GM12891 (cell line): ENCODE data around the gene PHACTR4.

ENCODE experiments used
- POLR2A ChIP-seq: IDR thresholded peaks from 2 replicates; pipeline ENCODE4 v1.6.1; 2011; ENCODE audit warnings: low read depth, low read length, control low read depth
- SPI1 ChIP-seq: IDR thresholded peaks from 2 replicates; pipeline ENCODE4 v1.6.1; 2011; ENCODE audit warnings: low read depth, low read length, control low read depth

DNA sequence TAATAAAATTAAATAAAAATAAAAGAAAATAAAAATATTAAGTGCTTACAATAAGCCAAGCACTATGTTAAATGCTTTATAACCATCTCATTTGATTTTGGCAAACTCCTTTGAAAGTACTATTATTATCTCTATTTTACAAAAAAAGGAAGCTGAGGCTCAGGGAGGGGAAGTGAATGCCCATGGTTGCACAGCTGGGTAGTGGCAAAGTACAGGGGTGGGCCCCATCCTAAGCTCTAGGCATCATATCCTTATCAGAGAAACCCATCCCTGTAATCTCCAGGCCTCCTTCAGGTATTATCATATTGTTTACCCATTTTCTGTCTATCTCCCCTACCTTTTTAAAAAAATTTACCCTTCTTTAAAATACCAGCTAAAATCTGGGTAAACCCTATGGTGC lies 43.0 kb upstream of the PHACTR4 start:
- no peak for TF ChIP-seq POLR2A
- no peak for TF ChIP-seq SPI1
